ENCODE measurements around the gene PBXIP1. TPM values are rescaled to one million over a fixed set of nuclear protein-coding genes. Genes with fewer than 3 reads are reported as not detected.
A peak's percentile ranks its signal among the peaks of the same experiment; 100 is the strongest.

The PBXIP1 gene
- total RNA-seq, 1 experiment from 2014 or later, result 21.6 TPM

DNA sequence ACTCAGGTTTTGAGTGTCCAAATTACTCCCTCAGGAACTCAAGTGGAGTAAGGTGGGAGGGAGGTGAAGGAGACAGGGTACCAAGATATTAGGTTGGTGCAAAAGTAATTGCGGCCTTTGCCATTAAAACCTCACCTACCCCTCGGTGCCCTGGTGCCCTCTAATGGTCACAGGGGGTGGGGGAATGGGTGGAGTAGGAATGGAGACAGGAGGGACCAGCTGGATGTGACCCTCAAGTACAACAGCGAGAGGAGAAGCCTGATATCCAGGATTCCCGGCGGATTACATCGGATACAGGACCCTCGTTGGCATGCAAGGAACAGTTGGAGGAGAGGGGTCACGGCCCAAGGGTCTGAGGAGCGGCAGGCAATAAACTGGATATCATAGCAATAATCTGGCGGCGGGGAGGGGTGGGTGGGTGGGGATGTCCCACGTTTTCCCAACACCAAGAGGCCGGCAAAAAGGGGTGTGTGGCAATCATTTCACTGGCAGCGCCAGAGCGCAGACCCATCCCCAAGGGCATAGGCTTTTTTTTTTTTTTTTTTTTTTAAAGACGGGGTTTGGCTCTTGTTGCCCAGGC is 42.4 kb upstream of the PBXIP1 start:
- peaks cover 9 to 20% of the 10 kb centered on the region in 2 experiments for H3K4me1 Mint-ChIP-seq
- Histone ChIP-seq H3K23me2 (ENCODE audit: insufficient read length, low read depth, low read length, poor library complexity, severe bottlenecking) (peaks cover 18% of the 10 kb centered on the region), H4K91ac (ENCODE audit: insufficient read length, low read depth, low read length) (no peak overlapping the region), H3K23ac (ENCODE audit: insufficient read length, low read depth, low read length) (no peak overlapping the region), H3K79me2 (ENCODE audit: insufficient read depth, low read length) (no peaks in the 10 kb centered on the region; the same call in 1 of the 2 replicates), H4K20me1 (ENCODE audit: control insufficient read depth, insufficient read depth, insufficient read length) (no peaks in the 10 kb centered on the region), H2BK15ac (ENCODE audit: low read depth, low read length) (no peak overlapping the region), H3K18ac (ENCODE audit: insufficient read length, low read depth, low read length) (no peak overlapping the region), H2AFZ (ENCODE audit: low read length) (no peak overlapping the region), H2AK5ac (ENCODE audit: insufficient read length, low read length) (no peak overlapping the region), H3K27ac (ENCODE audit: insufficient read length, low read depth, low read length) (no peak overlapping the region), H2BK120ac (ENCODE audit: low read depth, low read length, poor library complexity, severe bottlenecking) (no peak overlapping the region), H3T11ph (ENCODE audit: low read length) (no peak overlapping the region), H2BK5ac (ENCODE audit: insufficient read length, low read length) (no peak overlapping the region), H2BK20ac (ENCODE audit: low read depth, low read length, poor library complexity, severe bottlenecking) (no peak overlapping the region), H3K27me3 (ENCODE audit: insufficient read depth, low read length) (no peaks in the 10 kb centered on the region), H3K14ac (ENCODE audit: insufficient read depth, low read length) (no peak overlapping the region), H2BK12ac (ENCODE audit: insufficient read length, low read depth, low read length) (no peak overlapping the region), H3K9ac (ENCODE audit: extremely low read depth, insufficient read length, low read length) (no peak overlapping the region), H4K8ac (replicated peaks; ENCODE audit: insufficient read length, low read depth, low read length) (no peak overlapping the region), H3K56ac (ENCODE audit: insufficient read length, low read depth, low read length) (no peak overlapping the region), H4K5ac (ENCODE audit: insufficient read length, low read depth, low read length) (no peak overlapping the region), H3K4me1 (ENCODE audit: insufficient read depth, low read length) (no peaks in the 10 kb centered on the region), H3K4ac (ENCODE audit: low read depth, low read length) (no peak overlapping the region), H3K9me3 (ENCODE audit: control insufficient read depth, low read depth, low read length) (no peaks in the 10 kb centered on the region), H3K79me1 (ENCODE audit: insufficient read depth, low read depth, low read length, poor library complexity, severe bottlenecking) (no peaks in the 10 kb centered on the region), H3K4me2 (ENCODE audit: insufficient read depth, insufficient read length, low read length) (no peak overlapping the region)
- H3K9me3 Mint-ChIP-seq, result peaks cover 0 to 2% of the 10 kb centered on the region in 2 experiments; a peak in 2 of 5 replicates
- no peaks in the 10 kb centered on the region for H3K36me3 Mint-ChIP-seq (ENCODE audit: insufficient read depth in 1 of 3, low read depth in 3 of 3)
- peak overlapping the region; percentile 42 to 66; a peak in 4 of 5 replicates for H3K4me3 Mint-ChIP-seq
- peaks cover 3% of the 10 kb centered on the region for H3K27me3 Mint-ChIP-seq (ENCODE audit: low read depth)
- TF ChIP-seq, protein P1, sequence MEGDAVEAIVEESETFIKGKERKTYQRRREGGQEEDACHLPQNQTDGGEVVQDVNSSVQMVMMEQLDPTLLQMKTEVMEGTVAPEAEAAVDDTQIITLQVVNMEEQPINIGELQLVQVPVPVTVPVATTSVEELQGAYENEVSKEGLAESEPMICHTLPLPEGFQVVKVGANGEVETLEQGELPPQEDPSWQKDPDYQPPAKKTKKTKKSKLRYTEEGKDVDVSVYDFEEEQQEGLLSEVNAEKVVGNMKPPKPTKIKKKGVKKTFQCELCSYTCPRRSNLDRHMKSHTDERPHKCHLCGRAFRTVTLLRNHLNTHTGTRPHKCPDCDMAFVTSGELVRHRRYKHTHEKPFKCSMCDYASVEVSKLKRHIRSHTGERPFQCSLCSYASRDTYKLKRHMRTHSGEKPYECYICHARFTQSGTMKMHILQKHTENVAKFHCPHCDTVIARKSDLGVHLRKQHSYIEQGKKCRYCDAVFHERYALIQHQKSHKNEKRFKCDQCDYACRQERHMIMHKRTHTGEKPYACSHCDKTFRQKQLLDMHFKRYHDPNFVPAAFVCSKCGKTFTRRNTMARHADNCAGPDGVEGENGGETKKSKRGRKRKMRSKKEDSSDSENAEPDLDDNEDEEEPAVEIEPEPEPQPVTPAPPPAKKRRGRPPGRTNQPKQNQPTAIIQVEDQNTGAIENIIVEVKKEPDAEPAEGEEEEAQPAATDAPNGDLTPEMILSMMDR (conservative IDR thresholded peaks at IDR 0.05), result peak; percentile 33; the same call in 1 of the 3 replicates
- peak overlapping the region in 1 of 3 experiments; percentile 89; a peak in 1 of 7 replicates for H3K27ac Mint-ChIP-seq
- peak; percentile 30 for DNase-seq
- no CpG with 5 or more reads among the region's 16 CpGs for WGBS (ENCODE audit: extremely low coverage, insufficient read length, low lambda C conversion rate)

All from H9 (cell line).